Left ventricle myocardium inferior (tissue), 1 donor: ENCODE results near the gene ABHD6. TPM values are rescaled to one million over a fixed set of nuclear protein-coding genes. Genes with fewer than 3 reads are reported as not detected.

Experiments used
- DNase-seq: peaks from one replicate; pipeline ENCODE4 v3.0.0-alpha.2; 2020
- H3K27ac ChIP-seq: fragments of 200-600 bp; replicated peaks from 2 replicates; pipeline ENCODE4 v1.8.0; 2021
- H3K27me3 ChIP-seq: fragments of 200-600 bp; 2 replicates; pipeline ENCODE4 v1.8.0; 2021; ENCODE audit warnings: low read depth
- H3K36me3 ChIP-seq: fragments of 200-600 bp; 2 replicates; pipeline ENCODE4 v1.8.0; 2021
- H3K4me1 ChIP-seq: fragments of 200-600 bp; 2 replicates; pipeline ENCODE4 v1.8.0; 2021
- H3K4me3 ChIP-seq: fragments of 200-600 bp; 2 replicates; pipeline ENCODE4 v1.8.0; 2021; ENCODE audit warnings: mild to moderate bottlenecking, moderate library complexity
- H3K9me3 ChIP-seq: fragments of 200-600 bp; replicated peaks from 2 replicates; pipeline ENCODE4 v1.8.0; 2021
- intact Hi-C: fragments of 100-400 bp; cut with micrococcal nuclease; formaldehyde crosslinking; loops from one replicate; pipeline ENCODE4 v1.11.0; 2022
- total RNA-seq: library from RNA; stranded (reverse); fragmentation: NEBNext Ultra II Directional; extraction: Animal tissue kit (Norgen Biotek cat#: 25700); gene quantifications from one replicate; pipeline ENCODE4 v1.2.1, GENCODE V29; 2021
- TF ChIP-seq, protein P1 (sequence below): fragments of 200-600 bp; IDR thresholded peaks from 2 replicates; pipeline ENCODE4 v1.8.0; 2021; ENCODE audit warnings: antibody characterized with exemption, mild to moderate bottlenecking, borderline replicate concordance
- donor health status: DM: no; HTN: yes; CAD: no; lungs with severe emphysema.

Gene ABHD6
- total RNA-seq, 1 donor from 2014 or later, result 7.2 TPM

DNA sequence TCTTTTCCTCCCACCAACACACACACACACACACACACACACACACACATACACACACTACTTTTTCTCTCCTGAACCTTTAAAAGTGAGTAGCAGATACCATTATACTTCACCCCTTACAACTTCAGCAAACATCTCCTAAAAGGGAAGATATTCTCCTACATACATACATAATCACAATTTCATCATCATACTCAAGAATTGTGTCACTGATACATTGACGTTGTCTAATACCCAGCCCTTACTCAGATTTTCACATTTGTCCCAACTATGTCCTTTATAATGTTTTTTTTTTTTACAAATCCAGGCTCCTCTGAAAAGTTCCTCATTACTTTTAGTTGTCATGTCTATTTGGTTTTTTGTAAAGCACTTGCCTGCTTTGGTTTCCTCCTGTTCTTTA is 18.5 kb downstream of the ABHD6 start:
- Histone ChIP-seq H3K9me3 (no peaks in the 10 kb centered on the region), H3K36me3 (peaks cover 45% of the 10 kb centered on the region), H3K4me1 (peaks cover 6% of the 10 kb centered on the region), H3K4me3 (no peak overlapping the region), H3K27me3 (no peaks in the 10 kb centered on the region), H3K27ac (no peak overlapping the region)
- intact Hi-C loops, result no loop called here
- DNase-seq, result no peak
- TF ChIP-seq, protein P1, sequence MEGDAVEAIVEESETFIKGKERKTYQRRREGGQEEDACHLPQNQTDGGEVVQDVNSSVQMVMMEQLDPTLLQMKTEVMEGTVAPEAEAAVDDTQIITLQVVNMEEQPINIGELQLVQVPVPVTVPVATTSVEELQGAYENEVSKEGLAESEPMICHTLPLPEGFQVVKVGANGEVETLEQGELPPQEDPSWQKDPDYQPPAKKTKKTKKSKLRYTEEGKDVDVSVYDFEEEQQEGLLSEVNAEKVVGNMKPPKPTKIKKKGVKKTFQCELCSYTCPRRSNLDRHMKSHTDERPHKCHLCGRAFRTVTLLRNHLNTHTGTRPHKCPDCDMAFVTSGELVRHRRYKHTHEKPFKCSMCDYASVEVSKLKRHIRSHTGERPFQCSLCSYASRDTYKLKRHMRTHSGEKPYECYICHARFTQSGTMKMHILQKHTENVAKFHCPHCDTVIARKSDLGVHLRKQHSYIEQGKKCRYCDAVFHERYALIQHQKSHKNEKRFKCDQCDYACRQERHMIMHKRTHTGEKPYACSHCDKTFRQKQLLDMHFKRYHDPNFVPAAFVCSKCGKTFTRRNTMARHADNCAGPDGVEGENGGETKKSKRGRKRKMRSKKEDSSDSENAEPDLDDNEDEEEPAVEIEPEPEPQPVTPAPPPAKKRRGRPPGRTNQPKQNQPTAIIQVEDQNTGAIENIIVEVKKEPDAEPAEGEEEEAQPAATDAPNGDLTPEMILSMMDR, result no peak

DNA sequence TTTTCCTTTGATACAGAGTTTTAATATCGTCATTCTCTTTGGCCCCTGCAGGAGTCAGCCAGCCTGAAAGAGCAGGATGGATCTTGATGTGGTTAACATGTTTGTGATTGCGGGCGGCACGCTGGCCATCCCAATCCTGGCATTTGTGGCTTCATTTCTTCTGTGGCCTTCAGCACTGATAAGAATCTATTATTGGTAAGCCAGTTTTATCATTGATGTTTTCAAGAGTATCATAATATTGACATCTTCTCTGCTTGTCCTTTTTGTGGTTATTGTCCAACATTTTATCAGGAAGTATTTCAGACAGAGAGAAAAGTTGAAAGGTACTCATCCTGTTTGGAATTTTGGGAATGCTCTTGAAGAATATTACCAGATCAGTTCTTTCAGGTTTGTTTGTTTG is 18.9 kb downstream of the ABHD6 start:
- intact Hi-C loops, result no loop called here
- Histone ChIP-seq H3K9me3 (no peaks in the 10 kb centered on the region), H3K27me3 (no peaks in the 10 kb centered on the region), H3K27ac (no peak overlapping the region), H3K36me3 (peaks cover 45% of the 10 kb centered on the region), H3K4me1 (peaks cover 6% of the 10 kb centered on the region), H3K4me3 (no peak overlapping the region)
- TF ChIP-seq, protein P1, result no peak
- no peak for DNase-seq

DNA sequence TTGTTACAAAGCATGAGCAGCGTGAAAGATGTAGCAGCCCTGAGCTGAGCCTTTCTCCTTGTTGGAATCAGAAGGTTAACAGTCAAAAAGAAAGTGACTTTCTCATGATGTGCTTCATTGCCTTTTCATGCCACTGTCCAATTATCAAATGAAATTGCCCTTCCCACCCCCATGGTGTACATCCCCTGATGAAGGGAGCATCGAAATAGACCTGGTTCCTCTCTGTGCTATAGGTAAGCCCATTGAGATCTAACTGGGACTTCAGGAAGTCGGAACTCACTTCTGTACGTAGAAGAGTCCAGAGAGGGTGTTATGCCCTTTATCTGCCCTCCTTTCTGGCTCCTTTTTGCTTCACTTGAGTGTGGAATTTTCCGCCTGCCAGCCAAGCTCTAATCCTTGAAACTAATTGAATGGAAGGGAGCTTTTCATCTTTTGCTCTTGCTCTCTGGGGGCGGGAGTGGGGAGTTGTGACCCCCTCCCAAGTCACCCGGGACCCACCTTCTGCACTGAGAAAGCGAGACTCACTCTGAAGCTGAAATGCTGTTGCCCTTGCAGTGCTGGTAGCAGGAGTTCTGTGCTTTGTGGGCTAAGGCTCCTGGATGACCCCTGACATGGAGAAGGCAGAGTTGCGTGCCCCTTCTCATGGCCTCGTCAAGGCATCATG is 20.9 kb downstream of the ABHD6 start:
- H3K36me3 ChIP-seq, result peaks cover 45% of the 10 kb centered on the region
- intact Hi-C loops, result no loop called here
- no peaks in the 10 kb centered on the region for H3K9me3 ChIP-seq

DNA sequence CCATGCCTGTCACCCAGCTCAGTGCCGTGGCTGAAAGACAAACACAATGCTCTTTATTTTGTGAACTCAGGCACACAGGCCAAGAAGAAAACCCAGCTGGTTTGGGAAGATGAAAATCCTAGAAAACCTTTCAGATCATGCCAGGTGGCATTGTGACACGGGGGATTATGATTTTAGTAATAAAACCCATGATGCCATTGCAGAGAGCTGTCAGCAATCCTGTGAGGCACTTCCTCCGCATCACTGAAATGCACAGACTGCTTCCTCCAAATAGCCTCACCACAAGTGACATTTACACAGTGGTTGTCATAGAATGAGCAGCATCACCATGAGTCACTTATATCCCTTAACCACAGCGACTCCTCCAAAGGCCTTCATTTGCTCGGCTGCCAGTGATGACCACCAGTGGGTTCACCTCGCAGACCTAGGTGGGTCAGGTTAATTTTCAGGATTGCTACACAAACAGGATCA is 22.7 kb downstream of the ABHD6 start:
- intact Hi-C loops, result no loop called here
- no peak for DNase-seq
- Histone ChIP-seq H3K9me3 (no peaks in the 10 kb centered on the region), H3K4me1 (no peaks in the 10 kb centered on the region), H3K36me3 (peaks cover 45% of the 10 kb centered on the region), H3K27ac (no peak overlapping the region), H3K27me3 (no peaks in the 10 kb centered on the region), H3K4me3 (no peak overlapping the region)
- TF ChIP-seq, protein P1, result no peak

More for the DNA sequence above, 20.9 kb downstream of the ABHD6 start:
- no peak overlapping the region for H3K27ac ChIP-seq
- TF ChIP-seq, protein P1, result no peak
- H3K4me1 ChIP-seq, result peaks cover 6% of the 10 kb centered on the region
- no peak for DNase-seq
- no peaks in the 10 kb centered on the region for H3K27me3 ChIP-seq
- H3K4me3 ChIP-seq, result no peak overlapping the region

DNA sequence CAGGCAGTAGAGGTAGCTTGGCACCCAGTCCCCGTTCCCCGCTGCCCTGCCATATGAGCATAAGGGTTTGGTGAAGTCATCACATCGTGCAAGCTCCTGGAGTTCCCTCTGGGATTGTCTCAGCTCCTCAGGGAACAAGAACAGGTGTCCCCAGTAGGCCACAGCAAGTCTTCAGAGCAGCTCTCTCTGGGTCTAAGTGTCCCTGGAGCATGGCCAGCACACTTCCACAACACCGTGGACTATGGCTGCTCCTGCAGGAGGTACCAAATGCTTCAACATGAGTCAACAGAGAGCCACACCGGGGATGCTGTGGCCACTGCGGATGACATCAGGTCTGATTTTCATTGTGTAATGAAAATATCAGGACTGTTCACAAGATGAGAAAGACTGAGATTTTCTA is 23.1 kb downstream of the ABHD6 start:
- no peak overlapping the region for H3K27ac ChIP-seq
- intact Hi-C loops, result no loop called here
- H3K27me3 ChIP-seq, result no peaks in the 10 kb centered on the region
- DNase-seq, result no peak
- H3K4me3 ChIP-seq, result no peak overlapping the region
- no peaks in the 10 kb centered on the region for H3K4me1 ChIP-seq
- H3K9me3 ChIP-seq, result no peaks in the 10 kb centered on the region
- H3K36me3 ChIP-seq, result peaks cover 45% of the 10 kb centered on the region
- TF ChIP-seq, protein P1, result no peak
